Suprapubic skin (tissue), 3 donors: Measurements from ENCODE around the gene FCN2.

Source experiments
- EP300 ChIP-seq: sonication (generic); formaldehyde crosslinking; IDR thresholded peaks from one replicate; pipeline ENCODE4 v1.6.1; 2017; ENCODE audit warnings: antibody characterized with exemption
- POLR2A ChIP-seq, 2 donors: fragments of 450-650 bp; IDR thresholded peaks; one replicate each; pipeline ENCODE4 v1.6.1; 2017; ENCODE audit warnings: antibody characterized with exemption in 2 of 2, mild to moderate bottlenecking in 2 of 2, moderate library complexity in 2 of 2
- TF ChIP-seq, protein P1 (sequence below), 2 donors: fragments of 200-600 bp in 1 of 2; fragments of 450-650 bp in 1 of 2; sonication (generic) in 1 of 2; IDR thresholded peaks; one replicate each; pipeline ENCODE4 v1.5.1; 2016 to 2019; ENCODE audit warnings: antibody characterized with exemption in 2 of 2, mild to moderate bottlenecking in 1 of 2, moderate library complexity in 1 of 2

- TF ChIP-seq, protein P1, sequence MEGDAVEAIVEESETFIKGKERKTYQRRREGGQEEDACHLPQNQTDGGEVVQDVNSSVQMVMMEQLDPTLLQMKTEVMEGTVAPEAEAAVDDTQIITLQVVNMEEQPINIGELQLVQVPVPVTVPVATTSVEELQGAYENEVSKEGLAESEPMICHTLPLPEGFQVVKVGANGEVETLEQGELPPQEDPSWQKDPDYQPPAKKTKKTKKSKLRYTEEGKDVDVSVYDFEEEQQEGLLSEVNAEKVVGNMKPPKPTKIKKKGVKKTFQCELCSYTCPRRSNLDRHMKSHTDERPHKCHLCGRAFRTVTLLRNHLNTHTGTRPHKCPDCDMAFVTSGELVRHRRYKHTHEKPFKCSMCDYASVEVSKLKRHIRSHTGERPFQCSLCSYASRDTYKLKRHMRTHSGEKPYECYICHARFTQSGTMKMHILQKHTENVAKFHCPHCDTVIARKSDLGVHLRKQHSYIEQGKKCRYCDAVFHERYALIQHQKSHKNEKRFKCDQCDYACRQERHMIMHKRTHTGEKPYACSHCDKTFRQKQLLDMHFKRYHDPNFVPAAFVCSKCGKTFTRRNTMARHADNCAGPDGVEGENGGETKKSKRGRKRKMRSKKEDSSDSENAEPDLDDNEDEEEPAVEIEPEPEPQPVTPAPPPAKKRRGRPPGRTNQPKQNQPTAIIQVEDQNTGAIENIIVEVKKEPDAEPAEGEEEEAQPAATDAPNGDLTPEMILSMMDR (IDR thresholded peaks at IDR 0.05), result no peak
- no peak for TF ChIP-seq POLR2A (IDR thresholded peaks at IDR 0.05)
- no peak for TF ChIP-seq EP300
These were observed 1.7 kb downstream of the FCN2 start for GRCh38 chr9:134882204-134882785.
